GM12865 (cell line): ENCODE results near the gene KIF3A.

Experiments
- DNase-seq: peaks from one replicate; pipeline ENCODE4 v3.0.0; 2010; ENCODE audit warnings: low read depth
- H3K4me3 ChIP-seq: 2 replicates; pipeline ENCODE4 v1.5.1; 2011; ENCODE audit warnings: mild to moderate bottlenecking, low read depth, low read length, control low read depth
- TF ChIP-seq, protein P1 (sequence below): IDR thresholded peaks from 2 replicates; pipeline ENCODE4 v1.5.1; 2011; ENCODE audit warnings: low read length, control low read depth, low read depth, inconsistent platforms; ENCODE audit not compliant: insufficient read depth; ENCODE audit errors: missing control alignments

KIF3A gene

DNA sequence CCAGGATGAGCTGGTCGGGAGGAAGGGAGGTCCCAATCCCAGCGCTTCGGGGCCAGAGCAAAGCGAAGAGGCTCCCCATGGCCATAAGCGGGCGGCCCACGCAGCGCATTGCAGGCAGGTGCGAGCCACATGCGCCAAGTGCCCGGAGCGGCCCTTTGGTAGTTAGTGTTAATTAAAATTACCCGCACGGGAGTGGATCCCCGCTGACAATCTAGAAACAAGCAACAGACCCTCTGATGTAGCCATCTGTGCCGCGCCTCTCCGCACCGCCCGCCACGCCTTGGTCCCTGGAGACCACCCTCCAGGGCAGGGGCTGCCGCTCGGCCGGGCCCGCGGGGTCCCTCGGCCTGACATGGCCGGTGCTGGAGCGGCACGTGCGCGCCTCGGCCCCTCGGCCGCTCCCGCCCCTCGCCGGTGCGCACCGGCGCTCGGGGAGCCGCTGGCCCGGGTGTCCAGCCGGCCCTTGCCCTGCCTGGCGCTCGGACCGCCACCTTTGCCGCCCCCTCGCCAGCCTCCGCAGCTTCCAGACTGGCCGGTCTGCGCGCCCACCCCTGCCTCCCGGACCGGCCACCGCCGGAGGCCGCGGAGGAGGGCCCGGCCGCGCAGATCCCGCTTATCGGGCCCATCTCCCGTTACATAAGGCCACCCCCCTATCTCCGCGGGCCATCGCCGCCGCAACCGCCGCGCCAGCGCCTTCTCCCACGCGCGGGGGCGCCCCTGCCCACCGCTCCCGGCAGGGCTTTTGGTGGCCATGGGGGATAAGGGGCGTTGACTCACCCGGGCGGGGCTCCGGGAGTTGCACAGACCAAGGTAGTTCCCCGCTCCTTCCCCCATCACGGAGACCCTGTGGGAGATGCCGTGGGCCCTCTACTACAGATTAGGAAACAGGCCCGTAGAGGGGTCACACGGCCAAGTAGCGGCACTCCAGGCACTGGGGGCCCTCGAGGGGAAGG is 81.2 kb downstream of the KIF3A start:
- no peak for DNase-seq
- peak overlapping the region; percentile 41 for H3K4me3 ChIP-seq

DNA sequence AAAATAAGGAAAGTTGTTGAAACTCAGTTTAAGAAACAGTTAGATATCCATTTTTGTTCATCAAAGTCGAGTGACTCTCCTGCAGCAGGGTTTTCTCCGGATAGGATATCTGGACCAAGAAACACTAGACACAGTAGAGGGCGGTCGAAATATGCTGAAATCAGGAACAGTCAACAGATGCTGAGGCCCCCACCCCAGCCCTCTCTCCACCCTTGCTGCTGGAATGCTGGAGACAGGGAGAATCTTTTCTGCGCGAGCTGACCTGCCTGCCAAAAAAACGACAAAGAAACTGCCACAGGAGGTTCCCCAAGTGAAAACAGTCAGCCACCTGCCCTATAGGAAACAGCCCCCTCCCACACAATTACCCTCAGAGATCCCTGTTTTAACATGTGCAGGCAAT is 83.6 kb downstream of the KIF3A start:
- TF ChIP-seq, protein P1, sequence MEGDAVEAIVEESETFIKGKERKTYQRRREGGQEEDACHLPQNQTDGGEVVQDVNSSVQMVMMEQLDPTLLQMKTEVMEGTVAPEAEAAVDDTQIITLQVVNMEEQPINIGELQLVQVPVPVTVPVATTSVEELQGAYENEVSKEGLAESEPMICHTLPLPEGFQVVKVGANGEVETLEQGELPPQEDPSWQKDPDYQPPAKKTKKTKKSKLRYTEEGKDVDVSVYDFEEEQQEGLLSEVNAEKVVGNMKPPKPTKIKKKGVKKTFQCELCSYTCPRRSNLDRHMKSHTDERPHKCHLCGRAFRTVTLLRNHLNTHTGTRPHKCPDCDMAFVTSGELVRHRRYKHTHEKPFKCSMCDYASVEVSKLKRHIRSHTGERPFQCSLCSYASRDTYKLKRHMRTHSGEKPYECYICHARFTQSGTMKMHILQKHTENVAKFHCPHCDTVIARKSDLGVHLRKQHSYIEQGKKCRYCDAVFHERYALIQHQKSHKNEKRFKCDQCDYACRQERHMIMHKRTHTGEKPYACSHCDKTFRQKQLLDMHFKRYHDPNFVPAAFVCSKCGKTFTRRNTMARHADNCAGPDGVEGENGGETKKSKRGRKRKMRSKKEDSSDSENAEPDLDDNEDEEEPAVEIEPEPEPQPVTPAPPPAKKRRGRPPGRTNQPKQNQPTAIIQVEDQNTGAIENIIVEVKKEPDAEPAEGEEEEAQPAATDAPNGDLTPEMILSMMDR: no peak
- no peak overlapping the region for H3K4me3 ChIP-seq
- no peak for DNase-seq

More for the DNA sequence above, 81.2 kb downstream of the KIF3A start:
- TF ChIP-seq, protein P1: peak; percentile 26

DNA sequence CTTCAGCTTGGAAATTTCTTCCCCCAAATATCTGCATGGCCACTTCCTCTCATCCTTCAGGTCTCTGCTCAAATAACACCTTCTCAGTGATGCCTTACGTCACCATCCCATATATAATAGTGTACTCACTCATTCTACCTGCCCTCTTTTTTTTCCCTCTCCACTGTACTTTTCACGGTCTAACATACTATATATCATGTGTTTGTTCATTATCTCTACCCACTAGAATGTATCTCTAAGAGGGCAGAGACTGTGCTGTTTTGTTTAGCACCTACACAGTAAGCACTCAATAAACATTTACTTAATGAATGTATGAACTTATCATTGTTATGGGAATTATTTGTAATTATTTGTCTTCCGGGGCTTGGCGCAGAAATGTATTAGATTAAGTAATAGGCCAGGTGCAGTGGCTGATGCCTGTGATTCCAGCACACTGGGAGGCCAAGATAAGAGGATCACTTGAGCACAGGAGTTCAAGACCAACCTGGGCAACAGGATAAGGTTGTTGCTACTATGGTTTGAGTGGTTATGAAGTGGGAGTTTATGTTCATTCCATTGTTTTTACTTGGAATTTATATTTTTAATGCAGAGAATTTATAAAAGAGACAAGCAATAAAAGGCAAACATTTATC is 85.4 kb downstream of the KIF3A start:
- DNase-seq: no peak
- H3K4me3 ChIP-seq: no peak overlapping the region
- TF ChIP-seq, protein P1: no peak

DNA sequence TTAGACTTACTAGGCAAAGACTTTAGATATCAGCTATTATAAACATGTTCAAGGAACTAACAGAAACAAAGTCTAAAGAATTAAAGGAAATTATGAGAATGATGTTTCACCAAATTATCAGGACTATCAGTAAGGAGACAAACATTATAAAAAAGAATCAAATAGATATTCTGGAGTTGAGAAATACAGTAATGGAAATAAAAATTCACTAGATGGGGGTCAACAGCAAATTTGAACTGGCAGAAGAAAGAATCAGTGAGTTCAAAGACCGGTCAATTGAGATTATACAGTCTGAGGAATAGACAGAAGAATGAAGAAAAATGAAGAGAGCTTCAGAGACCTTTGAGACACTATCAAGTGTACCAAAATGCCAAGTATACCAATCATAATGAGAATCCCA is 89.0 kb downstream of the KIF3A start:
- TF ChIP-seq, protein P1: no peak
- no peak for DNase-seq
- H3K4me3 ChIP-seq: no peak overlapping the region

DNA sequence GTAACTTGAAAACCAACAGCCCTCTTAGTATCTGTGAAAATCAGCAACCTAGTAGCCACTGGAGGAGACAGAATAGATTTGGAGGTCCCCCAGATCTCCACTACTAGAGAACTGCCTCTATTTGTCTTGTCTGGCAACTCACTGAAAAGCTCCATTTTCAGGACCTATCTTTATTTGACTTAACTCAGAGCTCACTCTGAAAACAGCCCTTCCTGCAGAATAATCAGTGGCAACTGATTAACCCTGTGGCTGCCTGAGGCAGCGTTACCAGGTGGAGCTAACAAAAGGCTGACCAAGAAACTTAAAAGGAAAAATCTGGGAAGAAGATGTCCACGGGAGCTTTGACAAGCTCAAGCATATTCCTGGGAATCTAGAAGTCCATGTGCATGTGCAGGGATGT is 89.9 kb downstream of the KIF3A start:
- H3K4me3 ChIP-seq: no peak overlapping the region
- DNase-seq: no peak
- TF ChIP-seq, protein P1: no peak

DNA sequence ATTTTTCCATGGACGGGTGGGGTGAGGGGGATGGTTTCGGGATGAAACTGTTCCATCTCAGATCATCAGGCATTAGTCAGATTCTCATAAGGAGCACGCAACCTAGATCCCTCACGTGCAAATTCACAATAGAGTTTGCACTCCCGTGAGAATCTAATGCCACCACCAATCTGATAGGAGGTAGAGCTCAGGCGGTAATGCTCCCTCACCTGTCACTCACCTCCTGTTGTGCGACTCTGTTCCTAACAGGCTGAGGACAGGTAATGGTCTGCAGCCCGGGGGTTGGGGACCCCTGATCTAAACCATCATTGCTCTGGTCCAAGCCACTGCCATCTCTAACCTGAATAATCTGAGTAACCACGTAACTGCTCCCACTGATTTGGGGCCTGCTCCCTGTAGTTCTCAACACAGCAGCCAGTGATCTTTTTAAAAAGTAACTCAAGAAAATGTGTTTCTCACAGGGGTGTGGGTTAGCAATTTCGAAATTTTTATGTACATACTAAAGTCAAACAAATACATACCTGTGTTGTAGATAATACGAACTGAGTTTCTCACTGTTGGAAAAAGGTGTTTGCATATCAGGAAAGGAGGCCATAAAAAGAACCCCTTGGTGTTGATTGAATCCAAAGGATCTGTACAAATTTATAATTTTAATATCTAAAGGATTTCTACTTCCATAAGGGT is 90.6 kb downstream of the KIF3A start:
- TF ChIP-seq, protein P1: no peak
- no peak for DNase-seq
- H3K4me3 ChIP-seq: no peak overlapping the region
